ENCODE results near the gene RAPGEF3.
A peak's percentile ranks its signal among the peaks of the same experiment; 100 is the strongest.

The RAPGEF3 gene

GRCh38 chr12:47758834-47759690 lies at the start of gene RAPGEF3:
TSS of gene RAPGEF3 (minus strand) at chr12:47758880. CDS start at chr12:47758556, 324 bp downstream.
- peak; percentile 38 for DNase-seq

GRCh38 chr12:47808050-47808449 lies 49.4 kb upstream of the RAPGEF3 start:
- peak; percentile 40 for DNase-seq

- no peak for DNase-seq
These were observed 48.7 kb upstream of the RAPGEF3 start for GRCh38 chr12:47807338-47807737.

GRCh38 chr12:47805417-47805816 lies 46.7 kb upstream of the RAPGEF3 start:
- DNase-seq: no peak

- DNase-seq: no peak
These were observed 45.5 kb upstream of the RAPGEF3 start for GRCh38 chr12:47804171-47804570.

GRCh38 chr12:47803191-47803875 lies 44.7 kb upstream of the RAPGEF3 start:
- no peak for DNase-seq

- no peak for DNase-seq
These were observed 43.6 kb upstream of the RAPGEF3 start for GRCh38 chr12:47802312-47802711.

GRCh38 chr12:47801904-47802246 lies 43.2 kb upstream of the RAPGEF3 start:
- no peak for DNase-seq

- DNase-seq: no peak
These were observed 42.7 kb upstream of the RAPGEF3 start for GRCh38 chr12:47801170-47801903.

- no peak for DNase-seq
These were observed 41.9 kb upstream of the RAPGEF3 start for GRCh38 chr12:47800582-47800981.

GRCh38 chr12:47799357-47799955 lies 40.8 kb upstream of the RAPGEF3 start:
- DNase-seq: no peak

GRCh38 chr12:47798382-47798948 lies 39.8 kb upstream of the RAPGEF3 start:
- no peak for DNase-seq

- DNase-seq: no peak
These were observed 38.8 kb upstream of the RAPGEF3 start for GRCh38 chr12:47797441-47797840.

GRCh38 chr12:47795814-47796411 lies 37.2 kb upstream of the RAPGEF3 start:
- no peak for DNase-seq

GRCh38 chr12:47795121-47795813 lies 36.6 kb upstream of the RAPGEF3 start:
- no peak for DNase-seq

GRCh38 chr12:47794679-47795078 lies 36.0 kb upstream of the RAPGEF3 start:
- DNase-seq: no peak

GRCh38 chr12:47793015-47793681 lies 34.5 kb upstream of the RAPGEF3 start:
- no peak for DNase-seq

GRCh38 chr12:47791874-47792273 lies 33.2 kb upstream of the RAPGEF3 start:
- DNase-seq: no peak

- DNase-seq: no peak
These were observed 32.7 kb upstream of the RAPGEF3 start for GRCh38 chr12:47791351-47791746.

- DNase-seq: no peak
These were observed 32.1 kb upstream of the RAPGEF3 start for GRCh38 chr12:47790676-47791350.

Measured in NCI-H510A (cell line).